Skeletal muscle tissue (tissue), 4 donors: Measurements from ENCODE around the gene NBL1. TPM values are rescaled to one million over a fixed set of nuclear protein-coding genes. Genes with fewer than 3 reads are reported as not detected.
"Not testable (repeated sequence)": the region's sequence is repeated elsewhere in the genome, so short reads cannot be mapped to it uniquely, and the experiment has no call there.

Experiments
- H3K27ac ChIP-seq: one replicate; pipeline ENCODE4 v1.7.0; 2013; ENCODE audit warnings: mild to moderate bottlenecking, low read depth, low read length, inconsistent platforms
- H3K27me3 ChIP-seq, 3 donors: one replicate each; pipeline ENCODE4 v1.7.0; 2013; ENCODE audit warnings: low read length in 3 of 3; ENCODE audit not compliant: control insufficient read depth in 3 of 3, insufficient read depth in 3 of 3
- H3K36me3 ChIP-seq, 3 donors: one replicate each; pipeline ENCODE4 v1.7.0; 2013; ENCODE audit warnings: low read length in 3 of 3; ENCODE audit not compliant: control insufficient read depth in 3 of 3, insufficient read depth in 3 of 3
- H3K4me1 ChIP-seq, 3 donors: one replicate each; pipeline ENCODE4 v1.7.0; 2013; ENCODE audit warnings: low read length in 3 of 3, mild to moderate bottlenecking in 3 of 3; ENCODE audit not compliant: control insufficient read depth in 3 of 3, insufficient read depth in 3 of 3
- H3K4me3 ChIP-seq, 3 donors: one replicate each; pipeline ENCODE4 v1.7.0; 2013; ENCODE audit warnings: low read length in 3 of 3
- H3K9ac ChIP-seq, 3 donors: one replicate each; pipeline ENCODE4 v1.7.0; 2013; ENCODE audit warnings: low read length in 3 of 3, mild to moderate bottlenecking in 3 of 3, moderate library complexity in 2 of 3, low read depth in 1 of 3
- H3K9me3 ChIP-seq, 3 donors: one replicate each; pipeline ENCODE4 v1.7.0; 2013; ENCODE audit warnings: low read length in 3 of 3; ENCODE audit not compliant: control insufficient read depth in 3 of 3
- total RNA-seq: library from RNA; depleted of rRNA; stranded (reverse); fragments of >200 nt; gene quantifications from one replicate; pipeline ENCODE4 v1.2.3, GENCODE V29; 2014
- donor health status: Osteomylitis.

The NBL1 gene
- total RNA-seq, 1 donor from 2014 or later, result 23.5 TPM

DNA sequence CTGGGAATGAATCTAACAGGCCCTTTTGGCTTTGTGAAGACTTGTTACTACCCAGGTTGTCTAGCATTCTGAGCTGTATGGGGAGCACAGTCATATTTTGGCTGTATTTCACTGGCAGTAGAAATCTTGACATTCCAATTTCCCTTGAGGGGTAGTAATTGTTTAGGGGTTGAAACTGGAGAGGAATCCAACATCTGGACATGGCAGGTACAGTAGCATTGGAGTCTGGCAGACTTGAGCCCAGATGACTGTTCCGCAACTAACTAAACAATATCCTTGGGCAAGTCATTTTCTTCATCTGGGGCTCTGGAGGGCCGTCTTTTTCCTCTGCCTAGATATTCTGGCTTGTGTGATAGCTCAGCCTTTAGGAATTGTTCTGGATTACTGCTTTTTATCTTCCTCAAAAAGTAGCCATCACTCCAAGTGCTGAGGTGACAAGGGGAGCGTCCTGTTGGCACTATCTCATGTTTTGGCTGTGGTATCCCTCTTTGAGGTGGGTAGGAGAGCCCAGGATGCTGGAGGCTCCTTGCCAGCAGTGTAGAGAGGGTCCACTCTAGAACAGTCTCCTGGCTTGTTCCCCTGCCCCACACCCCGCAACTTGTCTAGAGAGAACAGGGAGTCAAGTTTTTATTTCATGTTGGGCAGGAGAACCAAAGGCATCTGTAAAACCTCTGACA is 22.7 kb upstream of the NBL1 start:
- Histone ChIP-seq H3K36me3 (peaks cover 18 to 28% (median 22%) of the 10 kb centered on the region in 3 donors), H3K9ac (no peak overlapping the region), H3K27me3 (no peaks in the 10 kb centered on the region), H3K4me3 (no peak overlapping the region), H3K9me3 (no peaks in the 10 kb centered on the region), H3K4me1 (peaks cover 8 to 9% (median 8%) of the 10 kb centered on the region in 3 donors), H3K27ac (no peak overlapping the region)

GRCh38 chr1:19622204-19622603 is 21.9 kb upstream of the NBL1 start:
- H3K9me3 ChIP-seq, result no peaks in the 10 kb centered on the region
- H3K27me3 ChIP-seq, result no peaks in the 10 kb centered on the region
- peaks cover 7 to 8% (median 8%) of the 10 kb centered on the region in 3 donors for H3K4me1 ChIP-seq
- H3K36me3 ChIP-seq, result peaks cover 26 to 33% (median 30%) of the 10 kb centered on the region in 3 donors
- no peak overlapping the region for H3K4me3 ChIP-seq
- no peak overlapping the region for H3K9ac ChIP-seq
- H3K27ac ChIP-seq, result no peak overlapping the region

DNA sequence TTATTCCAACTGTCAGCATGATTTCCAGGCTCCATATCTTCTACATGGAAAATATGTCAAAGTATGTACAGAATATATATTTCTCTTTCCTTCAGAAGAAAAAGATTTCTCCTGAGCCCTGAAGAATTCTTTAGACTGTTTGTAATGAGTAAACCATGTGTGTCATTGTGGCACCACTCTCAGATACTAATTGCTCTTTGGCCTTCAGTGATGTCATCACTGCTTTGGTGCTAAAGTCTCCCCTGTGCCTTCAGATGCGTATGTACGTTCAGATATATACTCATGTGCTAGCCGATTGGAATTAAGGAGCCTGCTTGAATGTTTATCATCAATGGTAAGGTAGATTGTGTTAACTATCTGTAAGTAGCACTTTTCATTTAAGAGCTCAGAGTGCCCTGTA is 20.6 kb upstream of the NBL1 start:
- Histone ChIP-seq H3K27ac (no peak overlapping the region), H3K4me3 (no peak overlapping the region), H3K9me3 (no peaks in the 10 kb centered on the region), H3K4me1 (peaks cover 6 to 8% (median 8%) of the 10 kb centered on the region in 3 donors), H3K9ac (no peak overlapping the region), H3K36me3 (peaks cover 33 to 37% (median 36%) of the 10 kb centered on the region in 3 donors), H3K27me3 (no peaks in the 10 kb centered on the region)

GRCh38 chr1:19625291-19625937 is 18.7 kb upstream of the NBL1 start:
- H3K27me3 ChIP-seq, result no peaks in the 10 kb centered on the region
- H3K27ac ChIP-seq, result no peak overlapping the region
- no peak overlapping the region for H3K9ac ChIP-seq
- peaks cover 33 to 48% (median 46%) of the 10 kb centered on the region in 3 donors for H3K36me3 ChIP-seq
- H3K9me3 ChIP-seq, result no peaks in the 10 kb centered on the region
- peaks cover 4 to 13% (median 7%) of the 10 kb centered on the region in 3 donors for H3K4me1 ChIP-seq
- H3K4me3 ChIP-seq, result no peak overlapping the region

GRCh38 chr1:19628879-19629278 is 15.2 kb upstream of the NBL1 start:
- H3K9ac ChIP-seq, result no peak overlapping the region
- no peak overlapping the region for H3K27ac ChIP-seq
- no peak overlapping the region for H3K4me3 ChIP-seq
- no peaks in the 10 kb centered on the region for H3K9me3 ChIP-seq
- no peaks in the 10 kb centered on the region for H3K27me3 ChIP-seq
- peaks cover 29 to 44% (median 43%) of the 10 kb centered on the region in 3 donors for H3K36me3 ChIP-seq
- H3K4me1 ChIP-seq, result peaks cover 4 to 6% (median 6%) of the 10 kb centered on the region in 3 donors

DNA sequence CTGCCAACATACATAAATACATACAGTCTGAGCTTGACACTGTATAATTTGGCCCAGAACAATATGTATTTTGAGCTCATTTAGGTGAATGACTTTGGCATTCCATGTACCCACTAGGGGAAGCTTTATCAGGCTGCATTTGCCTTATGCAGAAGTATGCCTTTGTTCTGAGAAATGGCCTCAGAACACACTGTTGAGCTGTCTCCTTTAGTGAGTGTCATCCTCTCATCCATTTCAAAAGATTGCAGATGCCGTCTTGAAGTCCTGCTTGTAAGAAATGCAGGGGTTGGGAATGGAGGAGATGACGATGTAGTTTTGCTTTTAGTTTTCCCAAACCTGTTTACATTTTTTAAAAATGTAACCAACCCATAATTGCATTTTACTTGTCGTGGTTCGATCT is 14.8 kb upstream of the NBL1 start:
- H3K9me3 ChIP-seq, result no peaks in the 10 kb centered on the region
- H3K4me3 ChIP-seq, result no peak overlapping the region
- no peak overlapping the region for H3K9ac ChIP-seq
- peaks cover 4 to 6% (median 6%) of the 10 kb centered on the region in 3 donors for H3K4me1 ChIP-seq
- no peaks in the 10 kb centered on the region for H3K27me3 ChIP-seq
- peaks cover 28 to 44% (median 43%) of the 10 kb centered on the region in 3 donors for H3K36me3 ChIP-seq
- H3K27ac ChIP-seq, result no peak overlapping the region

GRCh38 chr1:19630192-19630591 is 13.9 kb upstream of the NBL1 start:
- peaks cover 21 to 37% (median 34%) of the 10 kb centered on the region in 3 donors for H3K36me3 ChIP-seq
- H3K9me3 ChIP-seq, H3K9ac ChIP-seq, H3K4me1 ChIP-seq, H3K27me3 ChIP-seq, H3K27ac ChIP-seq, H3K4me3 ChIP-seq: not testable (repeated sequence)

GRCh38 chr1:19630720-19631395 is 13.3 kb upstream of the NBL1 start:
- no peak overlapping the region for H3K27ac ChIP-seq
- no peaks in the 10 kb centered on the region for H3K9me3 ChIP-seq

DNA sequence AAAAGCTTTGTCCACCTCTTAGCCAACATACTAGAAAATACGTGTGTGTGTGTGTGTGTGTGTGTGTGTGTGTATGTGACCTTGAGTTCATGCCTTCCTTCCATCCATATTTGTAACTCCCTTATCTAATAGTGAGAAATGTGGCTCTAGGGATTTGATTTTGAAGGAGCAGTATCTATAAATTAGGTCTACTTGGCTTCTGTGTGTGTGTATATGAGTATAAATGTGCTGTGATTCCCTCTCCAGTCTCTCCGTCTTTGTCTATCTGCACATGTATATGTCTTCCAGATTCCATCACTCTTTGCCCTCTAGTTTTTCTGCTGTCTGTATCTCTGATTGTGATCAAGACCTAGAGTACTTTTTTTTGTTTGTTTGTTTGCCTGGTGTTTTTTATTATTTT is 11.9 kb upstream of the NBL1 start:
- no peak overlapping the region for H3K27ac ChIP-seq
- no peaks in the 10 kb centered on the region for H3K9me3 ChIP-seq
- no peak overlapping the region for H3K9ac ChIP-seq
- no peaks in the 10 kb centered on the region for H3K27me3 ChIP-seq
- H3K36me3 ChIP-seq, result peaks cover 7 to 19% (median 16%) of the 10 kb centered on the region in 3 donors
- H3K4me3 ChIP-seq, result no peak overlapping the region
- peaks cover 4 to 6% (median 6%) of the 10 kb centered on the region in 3 donors for H3K4me1 ChIP-seq

More at GRCh38 chr1:19630720-19631395, 13.3 kb upstream of the NBL1 start:
- peaks cover 19 to 32% (median 28%) of the 10 kb centered on the region in 3 donors for H3K36me3 ChIP-seq
- peaks cover 4 to 6% (median 6%) of the 10 kb centered on the region in 3 donors for H3K4me1 ChIP-seq
- H3K9ac ChIP-seq, result no peak overlapping the region
- no peak overlapping the region for H3K4me3 ChIP-seq
- H3K27me3 ChIP-seq, result no peaks in the 10 kb centered on the region

DNA sequence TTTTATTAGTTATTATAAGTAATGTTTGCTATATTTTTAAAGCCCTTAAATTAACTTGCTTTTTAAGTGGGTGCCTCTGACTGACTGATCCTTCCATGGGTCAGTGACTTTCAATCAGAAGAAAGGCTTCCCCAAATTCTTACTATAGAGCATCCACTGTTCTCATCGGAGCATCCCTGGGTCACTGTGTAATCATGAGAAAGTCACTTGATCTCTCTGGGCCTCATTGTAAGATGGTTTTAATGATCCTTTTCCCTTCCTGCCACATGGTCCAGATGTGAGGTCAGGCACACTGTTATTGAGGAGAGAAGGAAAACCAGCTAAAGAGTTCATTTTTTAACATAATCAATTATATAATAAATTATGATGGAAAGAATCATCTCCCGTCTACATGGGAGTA is 11.0 kb upstream of the NBL1 start:
- Histone ChIP-seq H3K27ac (no peak overlapping the region), H3K27me3 (no peaks in the 10 kb centered on the region), H3K4me1 (peaks cover 4 to 6% (median 6%) of the 10 kb centered on the region in 3 donors), H3K9me3 (no peaks in the 10 kb centered on the region), H3K9ac (no peak overlapping the region), H3K36me3 (peaks cover 0 to 12% (median 9%) of the 10 kb centered on the region in 3 donors), H3K4me3 (no peak overlapping the region)
